KOPT-K1 (cell line): ENCODE results near the gene CTNNA2.
"Not testable (repeated sequence)": the region's sequence is repeated elsewhere in the genome, so short reads cannot be mapped to it uniquely, and the experiment has no call there.

Experiments used
- H3K27ac ChIP-seq: fragments of 200-600 bp; sonication (generic); 2 replicates; pipeline ENCODE4 v1.5.1; 2016; ENCODE audit warnings: antibody characterized with exemption, mild to moderate bottlenecking, low read depth, low read length; ENCODE audit not compliant: poor library complexity, severe bottlenecking
- H3K36me3 ChIP-seq: fragments of 200-600 bp; sonication (generic); 2 replicates; pipeline ENCODE4 v1.5.1; 2017; ENCODE audit warnings: antibody characterized with exemption, mild to moderate bottlenecking, low read length, moderate library complexity; ENCODE audit not compliant: insufficient read depth
- H3K9me3 ChIP-seq: fragments of 200-600 bp; sonication (generic); 2 replicates; pipeline ENCODE4 v1.5.1; 2017; ENCODE audit warnings: antibody characterized with exemption, low read length, mild to moderate bottlenecking; ENCODE audit not compliant: insufficient read depth, poor library complexity, severe bottlenecking

CTNNA2 gene

DNA sequence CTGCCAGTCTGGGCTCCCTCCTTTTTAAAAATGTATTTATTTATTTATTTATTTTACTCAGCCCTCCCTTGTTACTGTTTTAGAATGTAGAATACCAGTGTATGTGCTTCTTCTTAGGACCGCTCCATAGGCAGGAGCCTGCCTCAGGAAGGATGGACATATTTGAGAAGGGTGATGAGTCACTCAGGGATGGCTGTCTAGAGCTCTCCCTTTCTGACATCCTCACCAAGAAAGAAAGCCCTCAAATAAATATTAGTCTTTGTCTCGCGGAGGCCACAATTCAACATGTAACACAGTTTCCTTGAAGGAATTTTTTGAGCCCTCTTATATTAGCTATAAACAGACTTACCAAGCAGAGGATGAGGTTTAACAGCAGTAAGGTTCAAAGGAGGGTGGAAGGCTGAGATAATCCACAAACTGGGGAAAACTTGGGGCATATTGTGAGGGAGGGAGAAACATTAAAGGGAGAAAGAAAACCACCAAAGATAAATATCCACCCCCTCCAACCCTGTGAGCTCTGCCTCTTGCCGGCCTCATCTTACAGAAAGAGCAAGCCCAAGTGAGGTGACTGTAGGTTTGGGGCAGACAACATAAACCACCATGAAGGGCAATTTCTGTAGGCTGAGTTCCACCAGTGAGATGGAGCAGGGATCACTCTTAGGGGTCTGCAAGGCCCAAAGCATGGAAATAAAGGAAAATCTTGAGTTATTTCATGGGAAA, 628.3 kb downstream of the CTNNA2 start:
- no peak overlapping the region for H3K27ac ChIP-seq
- no peaks in the 10 kb centered on the region for H3K9me3 ChIP-seq
- H3K36me3 ChIP-seq = no peaks in the 10 kb centered on the region

DNA sequence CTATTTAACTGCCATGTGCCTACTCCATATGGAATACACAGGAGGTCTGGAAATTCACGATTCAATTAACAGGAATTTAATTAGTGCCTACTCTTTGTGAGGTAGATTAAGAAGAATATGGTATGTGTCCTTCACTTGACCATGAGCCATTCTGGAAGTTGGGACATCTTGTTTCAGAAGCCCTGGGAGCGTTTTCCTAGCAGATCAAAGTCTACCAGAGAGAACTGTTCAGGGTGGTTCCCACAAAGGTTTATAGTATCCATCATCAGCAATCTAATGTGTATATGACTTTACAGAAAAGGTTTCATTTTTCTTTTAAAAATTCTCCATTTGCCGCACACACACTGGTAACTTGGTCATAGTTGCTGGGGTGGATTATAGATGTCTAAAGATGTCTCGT, 632.6 kb downstream of the CTNNA2 start:
- Histone ChIP-seq H3K27ac (no peak overlapping the region), H3K36me3 (no peaks in the 10 kb centered on the region), H3K9me3 (no peaks in the 10 kb centered on the region)

GRCh38 chr2:80146757-80147156, 633.9 kb downstream of the CTNNA2 start:
- H3K9me3 ChIP-seq, H3K36me3 ChIP-seq, H3K27ac ChIP-seq: not testable (repeated sequence)

DNA sequence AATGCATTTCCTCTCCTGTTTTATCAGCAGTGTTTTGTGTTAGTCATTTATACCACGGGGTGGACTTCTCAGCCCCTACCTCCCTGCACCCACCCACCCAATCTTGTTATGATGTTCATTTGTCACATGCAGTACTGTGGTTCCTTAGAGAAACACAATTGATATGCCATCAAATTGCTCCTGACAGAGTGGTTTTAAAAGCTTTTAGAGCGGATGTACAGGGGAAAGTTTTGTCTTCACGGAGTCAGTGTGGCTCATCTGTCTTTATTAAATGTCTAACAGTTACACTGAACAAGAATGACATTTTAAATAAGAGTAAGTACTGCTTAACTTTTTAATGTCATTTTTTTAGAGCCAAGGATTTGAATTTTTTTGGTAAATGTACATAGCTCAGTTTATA, 634.8 kb downstream of the CTNNA2 start:
- Histone ChIP-seq H3K9me3 (no peaks in the 10 kb centered on the region), H3K36me3 (no peaks in the 10 kb centered on the region), H3K27ac (no peak overlapping the region)

- Histone ChIP-seq H3K36me3 (no peaks in the 10 kb centered on the region), H3K9me3 (no peaks in the 10 kb centered on the region), H3K27ac (no peak overlapping the region)
Measured at GRCh38 chr2:80148906-80149305, 636.1 kb downstream of the CTNNA2 start.

DNA sequence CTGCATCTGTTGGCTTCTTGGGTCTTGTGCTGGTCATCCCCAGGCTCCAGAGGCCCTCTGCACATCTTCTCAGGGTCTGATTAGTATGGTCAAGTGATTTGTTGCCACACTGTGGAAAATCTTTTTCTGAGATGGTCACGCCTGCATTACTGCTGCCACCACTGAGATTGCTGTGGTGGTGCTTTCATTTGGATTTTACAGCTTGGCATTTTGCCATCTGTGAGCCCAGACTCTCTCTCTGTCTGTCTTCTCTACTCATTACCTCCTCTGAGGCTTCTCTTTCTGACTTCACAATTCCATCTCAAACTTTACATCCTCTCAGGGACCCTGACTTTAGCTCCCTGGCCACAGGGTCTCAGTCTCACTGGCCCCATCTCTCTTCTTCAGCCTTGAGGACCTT, 637.1 kb downstream of the CTNNA2 start:
- Histone ChIP-seq H3K36me3 (no peaks in the 10 kb centered on the region), H3K27ac (no peak overlapping the region), H3K9me3 (no peaks in the 10 kb centered on the region)

- H3K27ac ChIP-seq = no peak overlapping the region
- H3K9me3 ChIP-seq = no peaks in the 10 kb centered on the region
Measured at GRCh38 chr2:80151248-80151647, 638.4 kb downstream of the CTNNA2 start.

GRCh38 chr2:80151651-80152050, 638.8 kb downstream of the CTNNA2 start:
- Histone ChIP-seq H3K36me3 (no peaks in the 10 kb centered on the region), H3K9me3 (no peaks in the 10 kb centered on the region), H3K27ac (no peak overlapping the region)

More at GRCh38 chr2:80151248-80151647, 638.4 kb downstream of the CTNNA2 start:
- no peaks in the 10 kb centered on the region for H3K36me3 ChIP-seq

GRCh38 chr2:80153151-80153550, 640.3 kb downstream of the CTNNA2 start:
- no peaks in the 10 kb centered on the region for H3K9me3 ChIP-seq
- no peak overlapping the region for H3K27ac ChIP-seq
- H3K36me3 ChIP-seq = no peaks in the 10 kb centered on the region

- no peaks in the 10 kb centered on the region for H3K9me3 ChIP-seq
- H3K36me3 ChIP-seq = no peaks in the 10 kb centered on the region
- H3K27ac ChIP-seq = no peak overlapping the region
Measured at GRCh38 chr2:80153768-80154167, 640.9 kb downstream of the CTNNA2 start.

DNA sequence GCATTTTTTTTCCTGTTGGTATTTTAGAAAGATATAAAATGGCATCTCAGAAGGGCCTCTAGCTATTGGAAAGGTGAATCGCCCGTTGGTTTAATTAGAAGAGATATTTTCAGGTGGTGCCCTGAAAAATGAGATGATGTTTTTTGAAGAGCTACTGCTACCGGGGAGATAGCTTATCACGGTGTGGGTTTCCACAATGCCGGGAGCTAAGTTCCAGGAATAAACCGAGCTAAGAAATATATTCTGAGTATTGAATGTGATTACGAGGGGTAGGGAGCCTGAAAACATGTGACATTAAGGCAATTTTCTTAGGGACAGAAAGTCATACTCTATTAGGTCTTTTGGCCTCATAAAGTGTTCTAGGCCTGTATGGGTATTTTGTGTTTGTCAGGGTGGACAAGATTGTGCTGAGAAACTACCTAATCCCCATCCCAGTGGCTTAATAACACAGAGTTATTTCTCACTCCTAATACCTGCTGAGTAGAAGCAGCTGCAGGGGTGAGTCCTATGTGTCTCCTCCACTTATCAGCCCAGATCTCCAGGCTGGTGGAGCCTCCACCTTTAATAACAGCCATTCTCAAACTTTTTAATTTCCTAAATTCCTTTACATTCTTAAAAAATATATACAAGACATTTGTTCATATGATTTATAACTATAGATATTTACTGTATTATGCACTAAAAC, 641.5 kb downstream of the CTNNA2 start:
- Histone ChIP-seq H3K36me3 (no peaks in the 10 kb centered on the region), H3K27ac (no peak overlapping the region), H3K9me3 (no peaks in the 10 kb centered on the region)

- Histone ChIP-seq H3K36me3 (no peaks in the 10 kb centered on the region), H3K27ac (no peak overlapping the region), H3K9me3 (no peaks in the 10 kb centered on the region)
Measured at GRCh38 chr2:80164375-80164774, 651.5 kb downstream of the CTNNA2 start.

- Histone ChIP-seq H3K36me3 (no peaks in the 10 kb centered on the region), H3K9me3 (no peaks in the 10 kb centered on the region), H3K27ac (no peak overlapping the region)
Measured at GRCh38 chr2:80166483-80167171, 653.8 kb downstream of the CTNNA2 start.

DNA sequence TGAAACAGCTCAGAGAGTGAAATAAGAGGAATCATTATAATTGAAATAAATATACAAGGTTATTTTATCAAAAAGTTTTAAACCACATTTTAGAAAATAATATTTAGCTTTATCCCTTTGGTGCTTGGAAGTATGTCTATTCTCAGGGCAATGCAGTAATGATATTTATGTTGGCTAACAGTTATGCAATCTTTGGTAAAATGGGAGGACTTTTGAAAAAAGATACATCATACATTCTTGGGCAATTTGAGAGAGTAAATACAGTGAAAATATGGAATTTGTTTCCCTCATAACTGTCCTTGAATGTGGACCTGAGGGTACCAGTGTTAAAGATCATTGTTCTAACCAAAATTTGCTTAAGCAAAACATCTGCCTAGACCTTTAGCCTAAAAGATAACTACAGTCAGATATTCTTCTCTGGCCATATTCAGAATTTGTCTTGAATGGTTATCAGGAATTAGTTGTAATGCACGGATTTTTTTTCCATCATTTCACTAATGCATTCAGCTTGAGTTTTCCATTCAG, 654.5 kb downstream of the CTNNA2 start:
- H3K9me3 ChIP-seq = no peaks in the 10 kb centered on the region
- H3K27ac ChIP-seq = no peak overlapping the region

GRCh38 chr2:80168037-80168436, 655.2 kb downstream of the CTNNA2 start:
- H3K9me3 ChIP-seq = no peaks in the 10 kb centered on the region
- H3K36me3 ChIP-seq = no peaks in the 10 kb centered on the region
- H3K27ac ChIP-seq = no peak overlapping the region

More for the DNA sequence above, 654.5 kb downstream of the CTNNA2 start:
- H3K36me3 ChIP-seq = no peaks in the 10 kb centered on the region
